Fibroblast of villous mesenchyme (primary cell): Measurements from ENCODE around the gene ADAM23. TPM values are rescaled to one million over a fixed set of nuclear protein-coding genes. Genes with fewer than 3 reads are reported as not detected.

Experiments
- DNase-seq: peaks from one replicate; pipeline ENCODE4 v3.0.0-alpha.2; 2010; ENCODE audit warnings: low read depth
- H3K4me3 ChIP-seq: 2 replicates; pipeline ENCODE4 v1.5.1; 2011; ENCODE audit warnings: low read depth, mild to moderate bottlenecking, low read length
- total RNA-seq: library from RNA; depleted of rRNA; stranded (reverse); fragments of >200 nt; gene quantifications from 2 replicates; pipeline ENCODE4 v1.2.3, GENCODE V29; 2012
- TF ChIP-seq, protein P1 (sequence below): IDR thresholded peaks from 2 replicates; pipeline ENCODE4 v1.5.1; 2012; ENCODE audit warnings: low read depth, mild to moderate bottlenecking, low read length; ENCODE audit not compliant: insufficient read depth

The ADAM23 gene
- total RNA-seq, 1 donor, result 9.5 TPM

DNA sequence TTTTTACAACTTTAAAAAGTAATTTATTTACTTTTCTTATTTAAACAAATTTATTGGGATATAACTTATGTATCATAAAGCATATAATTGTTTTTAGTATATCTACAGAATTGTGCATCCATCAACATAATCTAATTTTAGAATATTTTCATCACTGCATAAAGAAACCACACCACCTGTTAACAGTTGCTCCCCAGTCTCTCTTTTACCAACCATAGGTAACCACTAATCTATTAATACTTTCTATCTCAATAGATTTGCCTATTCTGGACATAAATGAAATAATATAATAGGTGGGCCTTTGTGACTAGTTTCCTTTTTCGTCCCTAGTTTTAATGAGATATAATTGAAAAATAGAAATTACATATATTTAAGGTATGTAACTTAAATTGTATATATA, 90.6 kb downstream of the ADAM23 start:
- no peak for DNase-seq
- TF ChIP-seq, protein P1, sequence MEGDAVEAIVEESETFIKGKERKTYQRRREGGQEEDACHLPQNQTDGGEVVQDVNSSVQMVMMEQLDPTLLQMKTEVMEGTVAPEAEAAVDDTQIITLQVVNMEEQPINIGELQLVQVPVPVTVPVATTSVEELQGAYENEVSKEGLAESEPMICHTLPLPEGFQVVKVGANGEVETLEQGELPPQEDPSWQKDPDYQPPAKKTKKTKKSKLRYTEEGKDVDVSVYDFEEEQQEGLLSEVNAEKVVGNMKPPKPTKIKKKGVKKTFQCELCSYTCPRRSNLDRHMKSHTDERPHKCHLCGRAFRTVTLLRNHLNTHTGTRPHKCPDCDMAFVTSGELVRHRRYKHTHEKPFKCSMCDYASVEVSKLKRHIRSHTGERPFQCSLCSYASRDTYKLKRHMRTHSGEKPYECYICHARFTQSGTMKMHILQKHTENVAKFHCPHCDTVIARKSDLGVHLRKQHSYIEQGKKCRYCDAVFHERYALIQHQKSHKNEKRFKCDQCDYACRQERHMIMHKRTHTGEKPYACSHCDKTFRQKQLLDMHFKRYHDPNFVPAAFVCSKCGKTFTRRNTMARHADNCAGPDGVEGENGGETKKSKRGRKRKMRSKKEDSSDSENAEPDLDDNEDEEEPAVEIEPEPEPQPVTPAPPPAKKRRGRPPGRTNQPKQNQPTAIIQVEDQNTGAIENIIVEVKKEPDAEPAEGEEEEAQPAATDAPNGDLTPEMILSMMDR, result no peak
- H3K4me3 ChIP-seq, result no peak overlapping the region

DNA sequence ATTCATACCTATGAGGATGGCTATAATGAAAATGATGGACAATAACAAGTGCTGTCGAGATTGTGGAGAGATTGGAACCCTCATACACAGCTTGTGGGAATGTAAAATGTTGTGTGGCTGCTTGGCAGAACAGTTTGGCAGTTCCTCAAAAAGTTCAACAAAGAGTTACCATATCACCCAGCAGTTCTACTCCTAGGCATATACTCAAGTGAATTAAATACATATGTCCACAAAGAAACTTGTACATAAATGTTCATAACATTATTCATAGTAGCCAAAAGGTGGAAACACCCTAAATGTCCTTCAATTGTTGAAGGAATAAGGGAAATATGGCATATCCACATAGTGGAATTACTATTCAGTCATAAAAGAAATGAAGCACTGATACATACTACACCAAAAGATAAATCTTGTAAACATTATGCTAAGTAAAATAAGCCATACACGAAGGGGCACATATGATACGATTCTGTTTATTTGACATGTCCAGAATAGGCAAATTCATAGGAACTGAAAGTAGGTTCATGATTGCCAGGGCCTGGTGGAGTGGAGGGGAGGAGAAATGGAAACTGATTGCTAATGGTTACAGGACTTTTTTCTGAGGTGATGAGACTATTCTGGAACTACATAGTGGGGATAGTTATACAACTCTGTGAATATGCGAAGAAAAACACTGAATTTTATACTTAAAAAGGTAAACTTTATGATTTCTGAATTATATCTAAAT, 92.1 kb downstream of the ADAM23 start:
- no peak overlapping the region for H3K4me3 ChIP-seq
- no peak for DNase-seq
- TF ChIP-seq, protein P1, result no peak

DNA sequence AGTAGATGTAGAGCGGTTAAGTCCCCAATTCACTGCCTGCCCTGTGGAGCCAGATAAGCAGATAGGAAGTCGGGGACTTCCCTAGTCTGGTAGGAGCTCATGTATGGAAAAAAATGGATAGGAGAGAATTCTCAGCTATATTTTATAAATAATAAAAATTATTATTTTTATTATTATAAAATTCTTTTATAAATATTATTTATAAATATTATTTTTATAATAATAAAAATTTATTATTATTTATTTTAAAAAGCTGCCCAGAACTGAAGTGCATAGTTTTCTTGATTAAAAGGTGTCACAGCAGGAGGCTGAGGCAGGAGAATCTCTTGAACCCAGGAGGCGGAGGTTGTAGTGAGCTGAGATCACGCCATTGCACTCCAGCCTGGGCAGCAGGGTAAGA, 97.4 kb downstream of the ADAM23 start:
- H3K4me3 ChIP-seq, result no peak overlapping the region
- TF ChIP-seq, protein P1, result no peak
- no peak for DNase-seq

DNA sequence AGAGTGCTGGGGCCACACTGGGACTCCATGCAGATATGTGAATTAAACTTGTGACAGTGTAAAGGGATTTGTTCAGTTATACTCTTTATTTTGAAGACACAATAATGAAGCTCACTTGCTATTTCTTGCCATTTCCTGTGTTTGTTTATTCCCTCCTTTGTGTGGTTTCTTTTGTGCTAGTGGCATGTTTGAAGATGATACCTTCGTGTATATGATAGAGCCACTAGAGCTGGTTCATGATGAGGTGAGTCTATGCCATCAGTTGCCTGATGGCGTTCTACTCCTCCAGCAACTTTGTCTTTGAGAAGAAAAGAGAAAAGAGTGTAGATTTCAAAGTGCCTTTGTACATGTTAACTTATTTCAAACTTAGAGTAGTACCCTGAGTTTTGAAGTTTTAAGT, 99.7 kb downstream of the ADAM23 start:
- no peak overlapping the region for H3K4me3 ChIP-seq
- TF ChIP-seq, protein P1, result no peak
- no peak for DNase-seq

DNA sequence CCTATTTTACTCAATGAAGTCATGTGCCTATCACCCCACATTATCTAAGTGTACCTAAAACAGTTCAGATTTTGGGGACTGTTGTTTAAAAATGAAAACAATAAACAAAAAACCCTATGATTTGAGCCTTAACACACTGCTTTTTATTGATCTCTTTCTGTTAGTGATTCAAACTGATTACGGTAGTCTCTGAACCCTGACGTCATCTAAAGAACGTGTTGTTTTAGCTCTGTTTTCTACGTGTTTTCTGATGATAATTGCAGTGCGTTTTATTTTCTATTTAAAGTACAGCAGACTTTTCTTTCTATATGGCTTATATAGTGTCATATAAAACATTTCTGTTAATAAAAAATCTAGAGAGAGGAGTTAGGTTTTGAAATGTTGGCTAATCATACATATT, 105.1 kb downstream of the ADAM23 start:
- no peak for DNase-seq
- H3K4me3 ChIP-seq, result no peak overlapping the region
- TF ChIP-seq, protein P1, result no peak

DNA sequence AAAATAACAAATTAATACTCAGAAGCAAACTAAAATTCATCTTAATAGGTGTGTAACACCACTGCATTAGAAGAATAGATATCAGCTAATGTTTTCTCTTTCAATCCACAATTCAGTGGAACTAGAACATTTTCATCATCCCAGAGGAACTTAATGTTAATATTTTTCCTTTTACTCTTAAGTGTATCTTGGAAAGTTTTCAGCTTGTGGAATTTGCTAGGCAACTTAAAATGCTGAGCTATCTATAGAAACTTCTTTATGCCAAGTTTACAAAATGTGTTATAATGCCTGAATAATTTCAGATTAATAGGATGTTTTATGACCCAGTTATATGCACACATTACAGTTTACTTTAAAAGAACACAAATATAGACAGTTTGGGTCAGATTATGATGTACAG, 112.4 kb downstream of the ADAM23 start:
- TF ChIP-seq, protein P1, result no peak
- no peak for DNase-seq
- H3K4me3 ChIP-seq, result no peak overlapping the region
